ENCODE data around the gene LILRA1. TPM values are rescaled to one million over a fixed set of nuclear protein-coding genes. Genes with fewer than 3 reads are reported as not detected.
"Not testable (repeated sequence)": the region's sequence is repeated elsewhere in the genome, so short reads cannot be mapped to it uniquely, and the experiment has no call there.

LILRA1 gene
- total and polyA plus RNA-seq, 4 donors, result 1.2 to 21.3 (median 5.2) TPM

GRCh38 chr19:54616821-54617560 is 23.6 kb downstream of the LILRA1 start:
- Histone ChIP-seq H3K27me3 (ENCODE audit: control insufficient read depth in 3 of 3, insufficient read depth in 3 of 3, low read length in 2 of 3) (no peaks in the 10 kb centered on the region), H3K4me3 (no peak overlapping the region), H3K9ac (ENCODE audit: insufficient read depth in 1 of 2, low read length in 2 of 2) (no peak overlapping the region), H3K9me3 (ENCODE audit: control insufficient read depth in 4 of 4, insufficient read depth in 3 of 4, low read length in 3 of 4) (peaks cover 0 to 3% (median 1%) of the 10 kb centered on the region in 4 donors), H3K27ac (ENCODE audit: low read depth in 1 of 2, low read length in 1 of 2) (no peak overlapping the region), H3K36me3 (ENCODE audit: control insufficient read depth in 4 of 4, insufficient read depth in 4 of 4, low read length in 4 of 4) (no peaks in the 10 kb centered on the region), H3K4me1 (ENCODE audit: control insufficient read depth in 5 of 5, insufficient read depth in 5 of 5, low read length in 5 of 5) (no peaks in the 10 kb centered on the region)
- no peak for TF ChIP-seq CTCF (IDR thresholded peaks at IDR 0.05; ENCODE audit: control extremely low read depth, extremely low read depth)
- peak; percentile 19 for ATAC-seq (ENCODE audit: insufficient read depth, low FRiP score)
- 65 to 82% methylated on average over 5 of the region's 5 CpGs for WGBS, 2 donors
- DNase-seq, result no peak

- Histone ChIP-seq H3K9ac (ENCODE audit: insufficient read depth in 1 of 2, low read length in 2 of 2) (no peak overlapping the region), H3K36me3 (ENCODE audit: control insufficient read depth in 4 of 4, insufficient read depth in 4 of 4, low read length in 4 of 4) (no peaks in the 10 kb centered on the region), H3K27me3 (ENCODE audit: control insufficient read depth in 3 of 3, insufficient read depth in 3 of 3, low read length in 2 of 3) (no peaks in the 10 kb centered on the region), H3K9me3 (ENCODE audit: control insufficient read depth in 4 of 4, insufficient read depth in 3 of 4, low read length in 3 of 4) (peaks cover 0 to 2% (median 0%) of the 10 kb centered on the region in 4 donors), H3K4me1 (ENCODE audit: control insufficient read depth in 5 of 5, insufficient read depth in 5 of 5, low read length in 5 of 5) (no peaks in the 10 kb centered on the region), H3K27ac (ENCODE audit: low read depth in 1 of 2, low read length in 1 of 2) (no peak overlapping the region), H3K4me3 (no peak overlapping the region)
- no peak for ATAC-seq (ENCODE audit: insufficient read depth, low FRiP score)
- WGBS, 2 donors, result 81 to 89% methylated on average over 4 of the region's 4 CpGs
- DNase-seq, result no peak
- TF ChIP-seq CTCF (IDR thresholded peaks at IDR 0.05; ENCODE audit: control extremely low read depth, extremely low read depth), result no peak
These were observed 27.0 kb downstream of the LILRA1 start for GRCh38 chr19:54620464-54620863.

DNA sequence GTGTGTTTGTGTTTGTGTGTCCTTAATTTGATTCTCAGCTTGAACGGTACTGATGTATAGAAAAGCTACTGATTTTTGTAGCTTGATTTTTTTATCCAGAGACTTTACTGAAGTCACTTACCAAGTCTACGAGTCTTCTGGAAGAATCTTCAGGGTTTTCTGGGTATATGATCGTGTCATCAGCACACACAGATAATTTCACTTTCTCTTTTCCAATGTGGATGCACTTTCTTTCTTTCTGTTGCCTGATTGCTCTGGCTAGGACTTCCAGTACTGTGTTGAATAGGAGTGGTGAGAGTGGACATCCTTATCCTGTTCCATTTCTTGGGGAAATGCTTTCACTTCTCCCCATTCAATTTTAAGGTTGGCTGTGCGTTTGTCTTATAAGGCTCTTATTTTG is 29.0 kb downstream of the LILRA1 start:
- Histone ChIP-seq H3K4me3 (no peak overlapping the region), H3K36me3 (ENCODE audit: control insufficient read depth in 4 of 4, insufficient read depth in 4 of 4, low read length in 4 of 4) (no peaks in the 10 kb centered on the region), H3K4me1 (ENCODE audit: control insufficient read depth in 5 of 5, insufficient read depth in 5 of 5, low read length in 5 of 5) (no peaks in the 10 kb centered on the region), H3K9me3 (ENCODE audit: control insufficient read depth in 4 of 4, insufficient read depth in 3 of 4, low read length in 3 of 4) (peaks cover 0 to 4% (median 0%) of the 10 kb centered on the region in 4 donors), H3K27ac (ENCODE audit: low read depth in 1 of 2, low read length in 1 of 2) (no peak overlapping the region), H3K27me3 (ENCODE audit: control insufficient read depth in 3 of 3, insufficient read depth in 3 of 3, low read length in 2 of 3) (no peaks in the 10 kb centered on the region), H3K9ac (ENCODE audit: insufficient read depth in 1 of 2, low read length in 2 of 2) (no peak overlapping the region)
- DNase-seq, result no peak
- 65 to 77% methylated on average over 4 of the region's 4 CpGs for WGBS, 2 donors
- ATAC-seq (ENCODE audit: insufficient read depth, low FRiP score), result no peak
- no peak for TF ChIP-seq CTCF (IDR thresholded peaks at IDR 0.05; ENCODE audit: control extremely low read depth, extremely low read depth)

DNA sequence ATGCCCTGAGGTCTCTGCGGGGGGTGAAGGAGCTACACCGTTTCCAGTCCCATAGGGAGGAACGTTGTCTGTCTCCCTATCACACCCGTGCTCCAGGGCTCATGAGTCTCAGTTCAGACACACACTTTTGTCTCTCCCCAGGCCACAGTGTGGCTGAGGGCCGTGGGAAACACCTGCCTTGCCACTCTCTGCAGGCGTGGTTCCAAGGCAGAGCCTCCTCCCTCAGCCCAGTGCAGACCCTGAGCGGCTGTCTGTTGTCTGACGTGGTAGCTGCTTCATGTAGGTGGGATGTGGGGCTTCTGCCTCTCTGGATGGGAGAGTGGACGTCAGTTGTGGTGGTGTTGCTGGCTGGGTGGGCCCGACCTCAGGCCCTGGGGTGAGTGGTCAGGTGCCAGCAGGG is 30.8 kb downstream of the LILRA1 start:
- H3K27ac ChIP-seq (ENCODE audit: low read depth in 1 of 2, low read length in 1 of 2); H3K4me3 ChIP-seq; H3K9me3 ChIP-seq (ENCODE audit: control insufficient read depth in 4 of 4, insufficient read depth in 3 of 4, low read length in 3 of 4); H3K27me3 ChIP-seq (ENCODE audit: control insufficient read depth in 3 of 3, insufficient read depth in 3 of 3, low read length in 2 of 3); DNase-seq; H3K4me1 ChIP-seq (ENCODE audit: control insufficient read depth in 5 of 5, insufficient read depth in 5 of 5, low read length in 5 of 5); H3K9ac ChIP-seq (ENCODE audit: insufficient read depth in 1 of 2, low read length in 2 of 2); ATAC-seq (ENCODE audit: insufficient read depth, low FRiP score); H3K36me3 ChIP-seq (ENCODE audit: control insufficient read depth in 4 of 4, insufficient read depth in 4 of 4, low read length in 4 of 4): not testable (repeated sequence)
- WGBS, 2 donors, result 71% methylated on average over 8 to 10 of the region's 10 CpGs

DNA sequence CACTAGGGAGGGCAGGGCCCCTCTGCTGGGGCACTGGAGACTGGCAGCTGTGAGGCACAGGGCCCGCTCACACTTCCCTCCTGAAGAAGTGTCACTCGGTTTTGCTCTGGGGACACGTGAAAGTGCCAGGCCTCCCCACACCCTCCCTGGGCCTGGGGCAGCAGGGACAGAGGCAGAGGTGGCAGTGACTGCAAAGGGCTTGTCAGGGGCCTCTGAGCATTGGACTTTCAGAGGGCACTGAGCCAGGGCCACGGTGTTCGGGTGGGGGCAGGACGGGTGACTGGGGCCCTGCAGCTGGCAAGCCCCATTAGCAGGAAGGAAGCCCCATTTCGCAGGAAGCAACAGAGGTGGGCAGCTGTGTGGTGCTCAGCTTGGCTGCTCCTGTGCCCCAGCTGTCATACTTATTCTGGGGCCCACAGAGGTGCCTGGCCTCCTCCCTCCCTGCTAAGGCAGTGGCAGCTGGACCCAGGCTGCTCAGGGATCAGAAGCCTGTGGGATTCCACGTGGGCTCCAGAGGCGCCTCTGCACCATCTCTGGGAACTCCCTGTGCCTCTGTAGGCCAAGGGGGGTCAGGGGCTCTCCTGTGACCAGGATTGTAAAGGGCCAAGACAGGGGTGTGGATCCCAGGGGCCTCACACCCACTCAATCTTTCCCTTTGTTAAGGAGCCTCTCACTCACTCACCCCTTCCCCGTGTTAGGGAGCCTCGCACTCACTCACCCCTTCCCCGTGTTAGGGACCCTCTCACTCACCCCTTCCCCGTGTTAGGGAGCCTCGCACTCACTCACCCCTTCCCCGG is 31.7 kb downstream of the LILRA1 start:
- H3K27me3 ChIP-seq (ENCODE audit: control insufficient read depth in 3 of 3, insufficient read depth in 3 of 3, low read length in 2 of 3); H3K9ac ChIP-seq (ENCODE audit: insufficient read depth in 1 of 2, low read length in 2 of 2); DNase-seq; ATAC-seq (ENCODE audit: insufficient read depth, low FRiP score); H3K4me1 ChIP-seq (ENCODE audit: control insufficient read depth in 5 of 5, insufficient read depth in 5 of 5, low read length in 5 of 5); H3K4me3 ChIP-seq; H3K9me3 ChIP-seq (ENCODE audit: control insufficient read depth in 4 of 4, insufficient read depth in 3 of 4, low read length in 3 of 4); H3K36me3 ChIP-seq (ENCODE audit: control insufficient read depth in 4 of 4, insufficient read depth in 4 of 4, low read length in 4 of 4); H3K27ac ChIP-seq (ENCODE audit: low read depth in 1 of 2, low read length in 1 of 2): not testable (repeated sequence)
- 48 to 59% methylated on average over 14 of the region's 15 CpGs for WGBS, 2 donors
